SK-N-SH (cell line): ENCODE data around the gene DUSP16. TPM values are rescaled to one million over a fixed set of nuclear protein-coding genes. Genes with fewer than 3 reads are reported as not detected.

Experiments
- CTCF ChIA-PET: fragments of 300-600, 350-600 bp; formaldehyde crosslinking; extraction: SDS; loops from one replicate; lab custom pipeline; 2021; lab: Yijun Ruan, JAX
- POLR2A ChIA-PET: fragments of 350-600 bp; sonication (Branson Sonifier 250); formaldehyde crosslinking; extraction: SDS; loops from one replicate; lab custom pipeline; 2020; ENCODE audit warnings: antibody characterized with exemption, inconsistent platforms; lab: Yijun Ruan, JAX
- DNase-seq: peaks from one replicate; pipeline ENCODE4 v3.0.0; 2012
- H2AFZ ChIP-seq: fragments of 200-600 bp; sonication (generic); 2 replicates; pipeline ENCODE4 v1.8.1; 2016; ENCODE audit warnings: antibody characterized with exemption, mild to moderate bottlenecking, low read depth
- H3F3A ChIP-seq: fragments of 200-600 bp; sonication (generic); replicated peaks from 2 replicates; pipeline ENCODE3; 2016; ENCODE audit warnings: antibody characterized with exemption, mild to moderate bottlenecking; ENCODE audit not compliant: insufficient read depth
- H3K27ac ChIP-seq, 2 experiments: fragments of 200-500 bp in 1 of 2; fragments of 200-600 bp in 1 of 2; sonication (Bioruptor generic) in 1 of 2; sonication (generic), shearing (Covaris generic) in 1 of 2; 2 replicates each; pipeline versions ENCODE4 v1.5.1 to v1.6.1; 2014 to 2016; ENCODE audit warnings: low read depth in 2 of 2, inconsistent platforms in 1 of 2, low read length in 1 of 2, mild to moderate bottlenecking in 1 of 2, mixed read lengths in 1 of 2
- H3K27me3 ChIP-seq: fragments of 200-600 bp; sonication (generic), shearing (Covaris generic); 2 replicates; pipeline ENCODE4 v1.6.1; 2016; ENCODE audit warnings: mixed run types; ENCODE audit not compliant: insufficient read depth
- H3K36me3 ChIP-seq, 2 experiments: fragments of 200-500 bp in 1 of 2; fragments of 200-600 bp in 1 of 2; sonication (Bioruptor generic) in 1 of 2; sonication (generic) in 1 of 2; replicated peaks in 1 of 2; 2 replicates each; pipeline versions ENCODE3 to v1.5.1; 2014 to 2016; ENCODE audit warnings: low read length in 1 of 2, mild to moderate bottlenecking in 1 of 2; ENCODE audit not compliant: insufficient read depth in 2 of 2, control insufficient read depth in 1 of 2
- H3K4me1 ChIP-seq, 2 experiments: fragments of 200-500 bp in 1 of 2; fragments of 200-600 bp in 1 of 2; sonication (Bioruptor generic) in 1 of 2; sonication (generic), shearing (Covaris generic) in 1 of 2; 2 replicates each; pipeline versions ENCODE4 v1.5.1 to v1.6.1; 2014 to 2016; ENCODE audit warnings: low read depth in 1 of 2, low read length in 1 of 2, mixed run types in 1 of 2; ENCODE audit not compliant: insufficient read depth in 2 of 2, control insufficient read depth in 1 of 2
- H3K4me2 ChIP-seq: fragments of 200-600 bp; sonication (generic), shearing (Covaris generic); 2 replicates; pipeline ENCODE4 v1.6.1; 2017; ENCODE audit warnings: mixed run types
- H3K4me3 ChIP-seq, 2 experiments: fragments of 200-500 bp in 1 of 2; fragments of 200-600 bp in 1 of 2; sonication (Bioruptor generic) in 1 of 2; sonication (generic), shearing (Covaris generic) in 1 of 2; 2 replicates each; pipeline versions ENCODE4 v1.5.1 to v1.8.1; 2014 to 2016; ENCODE audit warnings: low read depth in 2 of 2, inconsistent platforms in 1 of 2, low read length in 1 of 2, mild to moderate bottlenecking in 1 of 2, mixed read lengths in 1 of 2, moderate library complexity in 1 of 2
- H3K79me2 ChIP-seq: fragments of 200-600 bp; sonication (generic); 2 replicates; pipeline ENCODE4 v1.8.1; 2017; ENCODE audit warnings: mild to moderate bottlenecking; ENCODE audit not compliant: insufficient read depth
- H3K9ac ChIP-seq: fragments of 200-600 bp; sonication (generic); 2 replicates; pipeline ENCODE4 v1.6.1; 2017; ENCODE audit warnings: mixed run types
- H3K9me2 ChIP-seq: fragments of 200-600 bp; sonication (generic); 2 replicates; pipeline ENCODE4 v1.6.1; 2017; ENCODE audit warnings: mixed run types
- H3K9me3 ChIP-seq: fragments of 200-600 bp; sonication (generic); 2 replicates; pipeline ENCODE4 v1.6.1; 2017; ENCODE audit warnings: mixed run types, mild to moderate bottlenecking, moderate library complexity
- H4K20me1 ChIP-seq: fragments of 200-600 bp; sonication (generic); 2 replicates; pipeline ENCODE4 v1.6.1; 2017; ENCODE audit warnings: mild to moderate bottlenecking, mixed run types; ENCODE audit not compliant: insufficient read depth
- CHD2 ChIP-seq: fragments of 150-350 bp; IDR thresholded peaks from 2 replicates; pipeline ENCODE4 v1.6.1; 2018; ENCODE audit warnings: low read length; ENCODE audit not compliant: partially characterized antibody
- ELF1 ChIP-seq: IDR thresholded peaks from 2 replicates; pipeline ENCODE4 v1.4.0; 2012
- EP300 ChIP-seq, 2 experiments: IDR thresholded peaks; 2 replicates each; pipeline versions ENCODE4 v1.4.0 to v1.6.1; 2012; ENCODE audit warnings: borderline replicate concordance in 1 of 2, low read depth in 1 of 2, low read length in 1 of 2
- FOSL2 ChIP-seq: IDR thresholded peaks from 2 replicates; pipeline ENCODE4 v1.4.0; 2012; ENCODE audit warnings: low read depth, mild to moderate bottlenecking, moderate library complexity, borderline replicate concordance
- GABPA ChIP-seq: IDR thresholded peaks from 2 replicates; pipeline ENCODE4 v1.4.0; 2012; ENCODE audit warnings: low read depth, mild to moderate bottlenecking
- GATA2 ChIP-seq: sonication (generic); formaldehyde crosslinking; IDR thresholded peaks from 2 replicates; pipeline ENCODE4 v1.5.0; 2020; ENCODE audit warnings: mild to moderate bottlenecking, missing genetic modification reagents
- JUND ChIP-seq: IDR thresholded peaks from 2 replicates; pipeline ENCODE4 v1.4.0; 2012
- MEF2A ChIP-seq: IDR thresholded peaks from 2 replicates; pipeline ENCODE4 v1.4.0; 2012; ENCODE audit warnings: low read depth, borderline replicate concordance
- MXI1 ChIP-seq: IDR thresholded peaks from 2 replicates; pipeline ENCODE4 v1.6.1; 2012; ENCODE audit warnings: mild to moderate bottlenecking, low read depth, low read length, improper control_type of control experiment
- SIN3A ChIP-seq: IDR thresholded peaks from 2 replicates; pipeline ENCODE4 v1.6.1; 2012; ENCODE audit warnings: low read depth, mild to moderate bottlenecking, low read length, moderate library complexity, borderline replicate concordance
- TCF12 ChIP-seq: IDR thresholded peaks from 2 replicates; pipeline ENCODE4 v1.4.0; 2012
- TEAD4 ChIP-seq: IDR thresholded peaks from 2 replicates; pipeline ENCODE4 v1.4.0; 2012; ENCODE audit warnings: mild to moderate bottlenecking, borderline replicate concordance; ENCODE audit not compliant: insufficient read depth
- YY1 ChIP-seq: IDR thresholded peaks from 2 replicates; pipeline ENCODE4 v1.4.0; 2012; ENCODE audit warnings: low read depth, mild to moderate bottlenecking
- WGBS: methylation state at CpG from one replicate; pipeline ENCODE4 v1.1.6; 2017; ENCODE audit warnings: low lambda C conversion rate; 5-methylcytosine and 5-hydroxymethylcytosine counted together
- polyA plus RNA-seq, 3 experiments: library from polyadenylated mRNA; depleted of rRNA; stranded (reverse); fragments of >200 nt; gene quantifications; 2 replicates each; pipeline ENCODE4 v1.2.3, GENCODE V29; 2012
- TF ChIP-seq, protein P1 (sequence below): fragments of 150-350 bp; IDR thresholded peaks from 2 replicates; pipeline ENCODE4 v1.6.1; 2017; ENCODE audit warnings: antibody characterized with exemption, low read length, low read depth, borderline replicate concordance
- TF ChIP-seq, protein P2 (sequence below): IDR thresholded peaks from 2 replicates; pipeline ENCODE4 v1.4.0; 2012; ENCODE audit warnings: low read depth, borderline replicate concordance
- TF ChIP-seq, protein P3 (sequence below): fragments of 150-350 bp; IDR thresholded peaks from 2 replicates; pipeline ENCODE4 v1.6.1; 2016; ENCODE audit warnings: mild to moderate bottlenecking, low read depth, low read length

The DUSP16 gene
- polyA plus RNA-seq, 1 of the 3 experiments (the other 2 are of a cell fraction): 7.1 TPM

DNA sequence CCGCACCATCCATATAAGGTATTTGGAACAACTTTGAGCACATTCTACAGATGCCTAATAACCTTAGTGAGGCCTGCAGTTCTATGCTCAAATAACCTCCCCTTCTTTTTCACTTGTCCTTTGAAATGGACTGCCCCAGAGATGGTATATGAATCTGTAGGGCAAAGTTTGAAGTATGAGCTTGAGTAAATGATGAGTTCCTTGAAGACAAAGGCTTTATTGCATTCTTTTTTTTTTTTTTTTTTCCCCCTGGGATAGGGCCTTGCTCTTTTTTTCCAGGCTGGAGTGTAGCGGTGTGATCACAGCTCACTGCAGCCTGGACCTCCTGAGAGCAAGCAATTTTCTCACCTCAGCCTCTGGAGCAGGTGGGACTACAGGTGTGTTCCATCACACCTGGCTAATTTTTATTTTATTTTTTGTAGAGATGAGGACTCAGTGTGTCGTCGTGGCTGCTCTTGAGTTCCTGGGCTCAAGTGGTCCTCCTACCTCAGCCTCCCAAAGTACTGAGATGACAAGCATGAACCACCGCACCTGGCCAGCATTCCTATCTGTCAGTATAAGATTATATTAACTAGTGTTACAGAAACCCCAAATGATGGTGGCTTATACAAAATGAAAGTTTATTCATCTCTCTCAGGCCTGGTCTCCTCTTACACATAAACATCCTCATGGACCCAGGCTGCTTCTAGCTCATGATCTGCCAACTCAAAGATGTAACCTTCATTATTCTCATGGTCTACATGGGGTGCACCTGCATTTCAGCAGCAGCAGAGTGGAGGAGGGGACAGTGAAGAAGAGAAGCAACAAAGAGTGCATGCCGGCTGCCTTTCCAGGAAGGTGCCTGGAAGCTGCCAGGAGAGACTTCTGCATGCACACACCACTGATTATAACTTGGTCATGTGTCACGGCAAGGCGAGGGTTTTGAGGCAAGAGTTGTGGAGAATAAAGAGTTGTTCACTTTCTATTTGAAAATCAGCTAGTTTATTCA is 101.4 kb downstream of the DUSP16 start:
- no peaks in the 10 kb centered on the region for H4K20me1 ChIP-seq
- H3K27ac ChIP-seq: no peak overlapping the region
- POLR2A ChIA-PET: no interaction called here
- CTCF ChIA-PET: interaction anchor here (0.9 to 1.1 kb wide), 2 partner anchors 11 to 84 kb away, joined by 3 to 4 read pairs; no protein-coding TSS in a partner anchor
- no peak overlapping the region for H3K4me3 ChIP-seq
- H3K79me2 ChIP-seq: no peaks in the 10 kb centered on the region
- no peaks in the 10 kb centered on the region for H3K36me3 ChIP-seq
- H3K9me2 ChIP-seq: no peaks in the 10 kb centered on the region
- 97% methylated on average over 8 of the region's 8 CpGs for WGBS
- H3K9ac ChIP-seq: no peak overlapping the region
- no peaks in the 10 kb centered on the region for H3K27me3 ChIP-seq
- no peak for TF ChIP-seq MEF2A
- TF ChIP-seq GABPA: no peak
- TF ChIP-seq EP300 (IDR thresholded peaks at IDR 0.05; ENCODE audit: borderline replicate concordance in 1 of 2, low read depth in 1 of 2, low read length in 1 of 2): no peak
- no peak for TF ChIP-seq SIN3A
- TF ChIP-seq, protein P1, sequence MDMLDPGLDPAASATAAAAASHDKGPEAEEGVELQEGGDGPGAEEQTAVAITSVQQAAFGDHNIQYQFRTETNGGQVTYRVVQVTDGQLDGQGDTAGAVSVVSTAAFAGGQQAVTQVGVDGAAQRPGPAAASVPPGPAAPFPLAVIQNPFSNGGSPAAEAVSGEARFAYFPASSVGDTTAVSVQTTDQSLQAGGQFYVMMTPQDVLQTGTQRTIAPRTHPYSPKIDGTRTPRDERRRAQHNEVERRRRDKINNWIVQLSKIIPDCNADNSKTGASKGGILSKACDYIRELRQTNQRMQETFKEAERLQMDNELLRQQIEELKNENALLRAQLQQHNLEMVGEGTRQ: no peak
- TF ChIP-seq TCF12: no peak
- no peak for TF ChIP-seq GATA2 (CRISPR knock-in tag)
- no peak for TF ChIP-seq TEAD4
- TF ChIP-seq FOSL2: no peak
- no peak for TF ChIP-seq CHD2
- TF ChIP-seq MXI1: no peak
- TF ChIP-seq, protein P2, sequence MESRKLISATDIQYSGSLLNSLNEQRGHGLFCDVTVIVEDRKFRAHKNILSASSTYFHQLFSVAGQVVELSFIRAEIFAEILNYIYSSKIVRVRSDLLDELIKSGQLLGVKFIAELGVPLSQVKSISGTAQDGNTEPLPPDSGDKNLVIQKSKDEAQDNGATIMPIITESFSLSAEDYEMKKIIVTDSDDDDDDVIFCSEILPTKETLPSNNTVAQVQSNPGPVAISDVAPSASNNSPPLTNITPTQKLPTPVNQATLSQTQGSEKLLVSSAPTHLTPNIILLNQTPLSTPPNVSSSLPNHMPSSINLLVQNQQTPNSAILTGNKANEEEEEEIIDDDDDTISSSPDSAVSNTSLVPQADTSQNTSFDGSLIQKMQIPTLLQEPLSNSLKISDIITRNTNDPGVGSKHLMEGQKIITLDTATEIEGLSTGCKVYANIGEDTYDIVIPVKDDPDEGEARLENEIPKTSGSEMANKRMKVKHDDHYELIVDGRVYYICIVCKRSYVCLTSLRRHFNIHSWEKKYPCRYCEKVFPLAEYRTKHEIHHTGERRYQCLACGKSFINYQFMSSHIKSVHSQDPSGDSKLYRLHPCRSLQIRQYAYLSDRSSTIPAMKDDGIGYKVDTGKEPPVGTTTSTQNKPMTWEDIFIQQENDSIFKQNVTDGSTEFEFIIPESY: no peak
- TF ChIP-seq, protein P3, sequence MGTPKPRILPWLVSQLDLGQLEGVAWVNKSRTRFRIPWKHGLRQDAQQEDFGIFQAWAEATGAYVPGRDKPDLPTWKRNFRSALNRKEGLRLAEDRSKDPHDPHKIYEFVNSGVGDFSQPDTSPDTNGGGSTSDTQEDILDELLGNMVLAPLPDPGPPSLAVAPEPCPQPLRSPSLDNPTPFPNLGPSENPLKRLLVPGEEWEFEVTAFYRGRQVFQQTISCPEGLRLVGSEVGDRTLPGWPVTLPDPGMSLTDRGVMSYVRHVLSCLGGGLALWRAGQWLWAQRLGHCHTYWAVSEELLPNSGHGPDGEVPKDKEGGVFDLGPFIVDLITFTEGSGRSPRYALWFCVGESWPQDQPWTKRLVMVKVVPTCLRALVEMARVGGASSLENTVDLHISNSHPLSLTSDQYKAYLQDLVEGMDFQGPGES: no peak
- no peak for TF ChIP-seq JUND
- TF ChIP-seq ELF1: no peak
- TF ChIP-seq YY1: no peak
- H3K4me2 ChIP-seq: no peak overlapping the region
- peaks cover 3 to 11% of the 10 kb centered on the region in 2 experiments; a peak in 1 of 4 replicates for H3K4me1 ChIP-seq
- H3K9me3 ChIP-seq: no peaks in the 10 kb centered on the region
- no peak for DNase-seq
- no peak overlapping the region for H2AFZ ChIP-seq
- no peaks in the 10 kb centered on the region for H3F3A ChIP-seq
